HG02759 (cell line): ENCODE data around the gene ZG16.
A peak's percentile ranks its signal among the peaks of the same experiment; 100 is the strongest.

Experiments used
- ATAC-seq: cut with Tn5 transposase; IDR thresholded peaks from one replicate; pipeline ENCODE4 v1.9.1; 2021; ENCODE audit warnings: mild to moderate bottlenecking, moderate library complexity; ENCODE audit not compliant: unreplicated experiment

Gene ZG16

GRCh38 chr16:29807426-29808218 lies 29.6 kb downstream of the ZG16 start:
- ATAC-seq, result peak; percentile 14

GRCh38 chr16:29808219-29808900 lies 30.3 kb downstream of the ZG16 start:
- no peak for ATAC-seq

GRCh38 chr16:29809031-29809747 lies 31.1 kb downstream of the ZG16 start:
- no peak for ATAC-seq

- ATAC-seq, result no peak
Measured at GRCh38 chr16:29809850-29810698, 32.0 kb downstream of the ZG16 start.

- no peak for ATAC-seq
Measured at GRCh38 chr16:29810699-29811169, 32.7 kb downstream of the ZG16 start.

GRCh38 chr16:29811170-29811895 lies 33.3 kb downstream of the ZG16 start:
- peak; percentile 39 for ATAC-seq

- ATAC-seq, result no peak
Measured at GRCh38 chr16:29811896-29812665, 34.0 kb downstream of the ZG16 start, which contains the start of gene PRRT2. Gene PRRT2 (plus strand): TSS chr16:29812193. CDS start chr16:29813055, 862 bp downstream.

- no peak for ATAC-seq
Measured at GRCh38 chr16:29812754-29813643, 34.9 kb downstream of the ZG16 start.

GRCh38 chr16:29813644-29814562 lies 35.8 kb downstream of the ZG16 start:
- ATAC-seq, result no peak

- ATAC-seq, result no peak
Measured at GRCh38 chr16:29814592-29814991, 36.5 kb downstream of the ZG16 start.

- ATAC-seq, result no peak
Measured at GRCh38 chr16:29815032-29815721, 37.1 kb downstream of the ZG16 start.

GRCh38 chr16:29815793-29816693 lies 38.0 kb downstream of the ZG16 start, which contains the start of gene PAGR1:
Gene PAGR1 (plus strand): TSS chr16:29816152. CDS start chr16:29816526, 374 bp downstream.
- peak; percentile 61 for ATAC-seq

GRCh38 chr16:29816694-29817441 lies 38.8 kb downstream of the ZG16 start:
- ATAC-seq, result peak; percentile 8

- ATAC-seq, result no peak
Measured at GRCh38 chr16:29818082-29818481, 40.0 kb downstream of the ZG16 start.

- no peak for ATAC-seq
Measured at GRCh38 chr16:29819506-29819905, 41.5 kb downstream of the ZG16 start.
